Hepatocyte (in vitro differentiated cells): ENCODE data around the gene AVEN. TPM values are rescaled to one million over a fixed set of nuclear protein-coding genes. Genes with fewer than 3 reads are reported as not detected.
A peak's percentile ranks its signal among the peaks of the same experiment; 100 is the strongest.

Experiments
- DNase-seq: peaks from one replicate; pipeline ENCODE4 v3.0.0-alpha.2; 2016; ENCODE audit warnings: low spot score
- H2AFZ ChIP-seq: fragments of 200-600 bp; sonication (generic); 2 replicates; pipeline ENCODE4 v1.6.0; 2016; ENCODE audit warnings: antibody characterized with exemption, mild to moderate bottlenecking
- H3K27ac ChIP-seq: fragments of 200-600 bp; sonication (generic); 2 replicates; pipeline ENCODE4 v1.5.1; 2016; ENCODE audit warnings: mild to moderate bottlenecking
- H3K27me3 ChIP-seq: fragments of 200-600 bp; sonication (generic); 2 replicates; pipeline ENCODE4 v1.6.1; 2016
- H3K36me3 ChIP-seq: fragments of 200-600 bp; sonication (generic); replicated peaks from 2 replicates; pipeline ENCODE4 v1.5.1; 2016; ENCODE audit warnings: low read depth; ENCODE audit not compliant: insufficient read depth
- H3K4me1 ChIP-seq: fragments of 200-600 bp; sonication (generic); 2 replicates; pipeline ENCODE4 v1.5.1; 2016; ENCODE audit warnings: mild to moderate bottlenecking, moderate library complexity; ENCODE audit not compliant: insufficient read depth
- H3K4me2 ChIP-seq: fragments of 200-600 bp; sonication (generic); 2 replicates; pipeline ENCODE4 v1.6.0; 2016
- H3K4me3 ChIP-seq: fragments of 200-600 bp; sonication (generic); 2 replicates; pipeline ENCODE4 v1.5.1; 2016; ENCODE audit warnings: mild to moderate bottlenecking
- H3K79me2 ChIP-seq: fragments of 200-600 bp; sonication (generic); 2 replicates; pipeline ENCODE4 v1.6.0; 2017; ENCODE audit warnings: mild to moderate bottlenecking
- H3K9me2 ChIP-seq: fragments of 200-600 bp; sonication (generic); replicated peaks from 2 replicates; pipeline ENCODE4 v1.6.0; 2017; ENCODE audit warnings: mild to moderate bottlenecking; ENCODE audit not compliant: insufficient read depth
- H3K9me3 ChIP-seq: fragments of 200-600 bp; sonication (generic); 2 replicates; pipeline ENCODE4 v1.5.1; 2016; ENCODE audit warnings: low read depth, mild to moderate bottlenecking
- H4K20me1 ChIP-seq: fragments of 200-600 bp; sonication (generic); 2 replicates; pipeline ENCODE4 v1.6.0; 2016; ENCODE audit warnings: mild to moderate bottlenecking; ENCODE audit not compliant: insufficient read depth, poor library complexity, severe bottlenecking
- EZH2 ChIP-seq: fragments of 200-600 bp; sonication (generic); IDR thresholded peaks from 2 replicates; pipeline ENCODE4 v1.6.1; 2016; ENCODE audit warnings: antibody characterized with exemption, mild to moderate bottlenecking, borderline replicate concordance
- EZH2phosphoT487 ChIP-seq: fragments of 200-600 bp; sonication (generic); IDR thresholded peaks from one replicate; pipeline ENCODE4 v1.6.1; 2018; ENCODE audit warnings: antibody characterized with exemption, mild to moderate bottlenecking, low read depth, moderate library complexity; ENCODE audit not compliant: unreplicated experiment, severe bottlenecking
- WGBS: methylation state at CpG from one replicate; pipeline ENCODE4 v1.1.6; 2016; ENCODE audit warnings: low lambda C conversion rate; ENCODE audit errors: missing lambda C conversion rate; 5-methylcytosine and 5-hydroxymethylcytosine counted together
- polyA plus RNA-seq: library from polyadenylated mRNA; unstranded; fragments of >200 nt; fragmentation: Nextera tagmentation; extraction: Ambion mirVana; gene quantifications from 2 replicates; pipeline ENCODE4 v1.2.1, GENCODE V29; 2016
- total RNA-seq: library from RNA; depleted of rRNA; stranded (reverse); fragments of >200 nt; gene quantifications from 2 replicates; pipeline ENCODE4 v1.2.3, GENCODE V29; 2014
- TF ChIP-seq, protein P1 (sequence below): fragments of 200-600 bp; sonication (generic); IDR thresholded peaks from 2 replicates; pipeline ENCODE4 v1.5.1; 2016; ENCODE audit warnings: antibody characterized with exemption, mild to moderate bottlenecking; ENCODE audit not compliant: poor library complexity

Gene AVEN
- total and polyA plus RNA-seq, 2 experiments from 2014 or later: 14.8 to 16.4 TPM

DNA sequence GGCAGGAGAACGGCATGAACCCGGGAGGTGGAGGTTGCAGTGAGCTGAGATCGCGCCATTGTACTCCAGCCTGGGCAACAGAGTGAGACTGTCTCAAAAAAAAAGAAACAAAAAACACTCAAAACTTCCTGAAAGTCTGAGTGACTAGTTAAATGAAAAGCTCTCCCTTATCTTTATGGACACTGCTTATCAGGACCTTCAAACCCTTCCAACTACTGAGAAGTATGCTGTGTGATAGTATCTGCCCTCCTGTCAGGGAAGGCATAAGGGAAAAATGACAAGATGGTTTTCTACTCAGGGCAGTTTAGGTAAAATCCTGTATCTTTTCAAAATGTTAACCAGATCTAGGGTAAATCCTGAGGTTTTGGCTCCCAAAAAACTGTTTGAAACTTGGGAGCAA lies 40.9 kb upstream of the AVEN start:
- Histone ChIP-seq H3K4me3 (no peak overlapping the region), H3K4me2 (peak overlapping the region; percentile 52), H3K4me1 (no peaks in the 10 kb centered on the region), H3K79me2 (no peaks in the 10 kb centered on the region), H4K20me1 (no peaks in the 10 kb centered on the region), H3K36me3 (no peaks in the 10 kb centered on the region), H3K27me3 (no peaks in the 10 kb centered on the region), H3K9me3 (no peaks in the 10 kb centered on the region), H3K9me2 (no peaks in the 10 kb centered on the region), H2AFZ (no peak overlapping the region), H3K27ac (peak overlapping the region; percentile 32)
- 51% methylated on average over 4 of the region's 4 CpGs for WGBS
- TF ChIP-seq, protein P1, sequence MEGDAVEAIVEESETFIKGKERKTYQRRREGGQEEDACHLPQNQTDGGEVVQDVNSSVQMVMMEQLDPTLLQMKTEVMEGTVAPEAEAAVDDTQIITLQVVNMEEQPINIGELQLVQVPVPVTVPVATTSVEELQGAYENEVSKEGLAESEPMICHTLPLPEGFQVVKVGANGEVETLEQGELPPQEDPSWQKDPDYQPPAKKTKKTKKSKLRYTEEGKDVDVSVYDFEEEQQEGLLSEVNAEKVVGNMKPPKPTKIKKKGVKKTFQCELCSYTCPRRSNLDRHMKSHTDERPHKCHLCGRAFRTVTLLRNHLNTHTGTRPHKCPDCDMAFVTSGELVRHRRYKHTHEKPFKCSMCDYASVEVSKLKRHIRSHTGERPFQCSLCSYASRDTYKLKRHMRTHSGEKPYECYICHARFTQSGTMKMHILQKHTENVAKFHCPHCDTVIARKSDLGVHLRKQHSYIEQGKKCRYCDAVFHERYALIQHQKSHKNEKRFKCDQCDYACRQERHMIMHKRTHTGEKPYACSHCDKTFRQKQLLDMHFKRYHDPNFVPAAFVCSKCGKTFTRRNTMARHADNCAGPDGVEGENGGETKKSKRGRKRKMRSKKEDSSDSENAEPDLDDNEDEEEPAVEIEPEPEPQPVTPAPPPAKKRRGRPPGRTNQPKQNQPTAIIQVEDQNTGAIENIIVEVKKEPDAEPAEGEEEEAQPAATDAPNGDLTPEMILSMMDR: no peak
- no peak for DNase-seq

DNA sequence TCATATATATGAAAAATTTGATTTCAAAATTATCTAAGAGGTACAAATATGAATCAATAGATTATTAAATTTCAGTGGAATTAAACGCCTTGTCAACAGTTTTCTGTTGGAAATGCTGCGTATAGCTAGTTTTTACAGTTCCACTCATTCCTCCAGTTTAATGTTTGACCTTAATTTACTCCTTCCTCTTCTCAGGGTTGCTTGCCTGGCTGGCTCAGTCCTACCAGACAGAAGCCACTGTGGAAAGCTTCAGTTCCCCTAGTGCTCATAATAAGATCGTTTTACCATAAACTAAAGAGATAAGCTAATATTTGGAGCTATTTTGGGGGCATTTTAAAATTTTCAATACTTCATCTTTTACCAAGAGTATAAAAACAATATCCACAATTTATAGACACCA lies 39.9 kb upstream of the AVEN start:
- no peaks in the 10 kb centered on the region for H3K9me3 ChIP-seq
- no peak for DNase-seq
- H4K20me1 ChIP-seq: no peaks in the 10 kb centered on the region
- H3K27me3 ChIP-seq: no peaks in the 10 kb centered on the region
- no peaks in the 10 kb centered on the region for H3K36me3 ChIP-seq
- no peak overlapping the region for H2AFZ ChIP-seq
- H3K4me2 ChIP-seq: no peak overlapping the region
- H3K9me2 ChIP-seq: no peaks in the 10 kb centered on the region
- no peak overlapping the region for H3K4me3 ChIP-seq
- H3K79me2 ChIP-seq: no peaks in the 10 kb centered on the region
- H3K4me1 ChIP-seq: no peaks in the 10 kb centered on the region
- TF ChIP-seq, protein P1: no peak
- TF ChIP-seq EZH2 (no peak), EZH2phosphoT487 (no peak)
- no peak overlapping the region for H3K27ac ChIP-seq
- 74% methylated on average over 3 of the region's 3 CpGs for whole genome bisulfite sequencing

DNA sequence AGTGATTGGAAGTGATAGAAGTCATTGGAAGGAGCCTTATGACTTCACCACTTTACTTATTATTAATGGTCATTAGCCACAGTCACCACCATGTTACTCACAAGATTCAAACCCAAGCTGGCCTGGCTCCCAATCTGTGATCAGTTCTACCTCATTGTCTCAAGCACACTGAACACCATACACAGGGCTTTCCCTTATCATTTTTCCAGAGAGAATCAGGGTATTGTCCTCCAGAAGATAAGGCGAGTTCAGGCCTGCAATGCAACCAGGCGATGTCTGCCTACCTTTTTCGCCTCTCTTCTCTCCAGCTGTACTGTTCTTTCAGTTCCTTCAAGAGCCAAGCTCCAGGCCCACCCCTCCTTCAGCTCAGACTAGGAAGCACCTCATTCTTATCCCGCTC lies 37.8 kb upstream of the AVEN start:
- Histone ChIP-seq H3K79me2 (no peaks in the 10 kb centered on the region), H3K27ac (no peak overlapping the region), H4K20me1 (no peaks in the 10 kb centered on the region), H3K4me2 (no peak overlapping the region), H3K9me3 (no peaks in the 10 kb centered on the region), H3K4me3 (no peak overlapping the region), H2AFZ (no peak overlapping the region), H3K36me3 (no peaks in the 10 kb centered on the region), H3K27me3 (no peaks in the 10 kb centered on the region), H3K9me2 (no peaks in the 10 kb centered on the region), H3K4me1 (no peaks in the 10 kb centered on the region)
- 94% methylated on average over 4 of the region's 4 CpGs for WGBS
- DNase-seq: no peak
- TF ChIP-seq EZH2phosphoT487: no peak
- TF ChIP-seq, protein P1: no peak
- TF ChIP-seq EZH2: no peak

DNA sequence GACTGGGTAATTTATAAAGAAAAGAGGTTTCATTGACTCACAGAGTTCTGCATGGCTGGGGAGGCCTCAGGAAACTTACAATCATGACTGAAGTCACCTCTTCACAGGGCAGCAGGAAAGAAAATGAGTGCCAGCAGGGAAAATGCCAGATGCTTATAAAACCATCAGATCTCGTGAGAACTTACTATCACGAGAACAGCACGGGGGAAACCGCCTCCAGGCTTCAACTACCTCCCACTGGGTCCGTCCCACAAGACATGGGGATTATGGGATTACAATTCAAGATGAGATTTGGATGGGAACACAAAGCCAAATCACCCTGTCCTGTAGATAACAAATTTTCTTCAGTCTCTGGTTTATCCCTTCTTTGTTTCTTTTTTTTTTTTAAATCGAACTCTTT lies 31.0 kb upstream of the AVEN start:
- no peaks in the 10 kb centered on the region for H3K9me3 ChIP-seq
- no peaks in the 10 kb centered on the region for H3K4me1 ChIP-seq
- WGBS: 52% methylated on average over 6 of the region's 6 CpGs
- no peaks in the 10 kb centered on the region for H3K36me3 ChIP-seq
- H3K9me2 ChIP-seq: no peaks in the 10 kb centered on the region
- no peak overlapping the region for H3K4me3 ChIP-seq
- no peaks in the 10 kb centered on the region for H3K27me3 ChIP-seq
- no peak overlapping the region for H2AFZ ChIP-seq
- TF ChIP-seq, protein P1: no peak
- TF ChIP-seq EZH2 (no peak), EZH2phosphoT487 (no peak)
- H3K27ac ChIP-seq: no peak overlapping the region
- no peak for DNase-seq
- H4K20me1 ChIP-seq: no peaks in the 10 kb centered on the region
- no peaks in the 10 kb centered on the region for H3K79me2 ChIP-seq
- H3K4me2 ChIP-seq: no peak overlapping the region
